Mucosa of rectum (tissue), 2 donors: Measurements from ENCODE around the gene SFXN1.

Experiments
- H3K27ac ChIP-seq, 2 donors: one replicate each; pipeline ENCODE4 v1.7.0; 2013; ENCODE audit warnings: inconsistent platforms in 2 of 2, low read depth in 2 of 2, low read length in 2 of 2
- H3K27me3 ChIP-seq, 2 donors: one replicate each; pipeline ENCODE4 v1.7.0; 2013; ENCODE audit warnings: low read length in 2 of 2; ENCODE audit not compliant: control insufficient read depth in 2 of 2, insufficient read depth in 2 of 2
- H3K36me3 ChIP-seq, 2 donors: one replicate each; pipeline ENCODE4 v1.7.0; 2013; ENCODE audit warnings: low read length in 2 of 2; ENCODE audit not compliant: control insufficient read depth in 2 of 2, insufficient read depth in 2 of 2
- H3K4me1 ChIP-seq, 2 donors: one replicate each; pipeline ENCODE4 v1.7.0; 2013; ENCODE audit warnings: low read length in 2 of 2, mild to moderate bottlenecking in 1 of 2; ENCODE audit not compliant: control insufficient read depth in 2 of 2, insufficient read depth in 2 of 2
- H3K4me3 ChIP-seq, 2 donors: one replicate each; pipeline ENCODE4 v1.7.0; 2013; ENCODE audit warnings: low read length in 2 of 2
- H3K9ac ChIP-seq, 2 donors: one replicate each; pipeline ENCODE4 v1.7.0; 2013; ENCODE audit warnings: low read length in 2 of 2, low read depth in 1 of 2, mild to moderate bottlenecking in 1 of 2
- H3K9me3 ChIP-seq, 2 donors: one replicate each; pipeline ENCODE4 v1.7.0; 2013; ENCODE audit warnings: low read length in 2 of 2; ENCODE audit not compliant: control insufficient read depth in 2 of 2
- donor health status: healthy.
- donor health status: Normal muscosa, but diverticular disease.

SFXN1 gene

DNA sequence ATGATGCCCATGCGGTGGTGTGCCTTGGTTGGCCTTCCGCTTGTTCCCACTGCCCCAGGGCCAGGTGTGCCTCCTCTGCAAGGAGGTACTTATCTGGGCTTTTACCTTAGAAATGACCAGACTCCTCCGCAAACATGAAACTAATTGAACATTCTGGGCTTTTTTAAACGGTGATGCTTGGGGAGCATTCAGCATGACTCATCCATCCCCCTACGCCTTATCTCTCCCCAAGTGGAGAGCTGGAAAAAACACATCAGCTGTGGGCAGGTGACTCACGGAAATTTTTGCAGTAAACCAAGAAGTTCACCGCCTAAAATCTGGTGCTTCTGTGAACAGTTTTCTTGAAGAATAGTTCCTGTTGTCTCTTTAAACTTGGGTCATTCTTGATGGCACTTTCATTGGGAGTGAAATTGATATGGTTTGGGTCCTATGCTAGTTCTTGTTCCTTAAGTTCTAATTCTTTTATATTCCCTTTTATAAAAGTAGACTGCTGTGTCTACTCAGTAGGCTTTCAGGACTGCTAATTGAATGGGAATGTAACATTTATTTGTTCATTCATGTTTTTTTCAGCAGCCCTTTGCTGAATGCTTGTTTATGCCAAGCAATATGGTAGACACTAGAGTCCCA lies 39.6 kb downstream of the SFXN1 start:
- no peaks in the 10 kb centered on the region for H3K27me3 ChIP-seq
- H3K27ac ChIP-seq: no peak overlapping the region
- no peaks in the 10 kb centered on the region for H3K9me3 ChIP-seq
- H3K4me3 ChIP-seq: no peak overlapping the region
- no peak overlapping the region for H3K9ac ChIP-seq
- H3K36me3 ChIP-seq: peaks cover 53 to 76% of the 10 kb centered on the region in 2 donors
- peaks cover 0 to 1% of the 10 kb centered on the region in 2 donors for H3K4me1 ChIP-seq

DNA sequence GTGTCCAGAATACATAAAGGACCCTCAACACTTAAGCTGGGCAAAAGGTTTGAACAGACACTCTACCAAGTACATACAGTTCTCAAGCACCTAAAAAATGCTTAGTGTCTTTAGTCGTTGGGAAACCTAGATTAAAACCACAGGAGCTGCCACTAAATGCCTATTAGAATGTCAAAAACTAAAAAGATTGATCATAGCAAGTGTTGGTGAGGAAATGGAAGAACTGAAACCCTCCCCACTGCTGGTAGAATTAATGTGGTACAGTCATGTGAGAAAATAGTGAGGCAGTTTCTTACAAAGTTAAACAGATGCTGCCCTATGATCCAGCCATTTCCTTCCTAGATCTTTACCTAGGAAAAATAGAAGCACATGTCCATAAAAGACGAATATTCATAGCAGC lies 40.6 kb downstream of the SFXN1 start:
- Histone ChIP-seq H3K27ac (no peak overlapping the region), H3K9me3 (no peaks in the 10 kb centered on the region), H3K27me3 (no peaks in the 10 kb centered on the region), H3K4me3 (no peak overlapping the region), H3K9ac (no peak overlapping the region), H3K36me3 (peaks cover 46 to 73% of the 10 kb centered on the region in 2 donors), H3K4me1 (peaks cover 3 to 4% of the 10 kb centered on the region in 2 donors)

DNA sequence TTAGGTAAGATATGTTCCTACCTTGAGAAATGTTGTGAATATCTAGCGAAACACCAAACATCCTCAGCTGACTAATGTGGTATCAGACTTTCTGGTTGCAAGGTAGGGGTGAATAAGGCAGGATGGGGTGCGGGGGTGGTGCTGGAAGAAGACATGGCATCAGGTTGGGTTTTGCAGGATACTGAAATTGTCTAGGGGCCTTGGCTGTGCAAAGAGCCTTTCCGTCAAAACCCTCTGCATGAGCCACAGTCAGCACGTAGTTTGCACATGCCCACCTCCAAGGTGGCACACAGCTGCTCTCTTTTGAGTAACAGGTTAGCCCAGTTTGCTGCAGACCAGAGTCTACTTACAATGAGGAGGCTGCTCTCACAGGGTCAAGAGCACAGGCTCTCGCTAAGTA lies 42.0 kb downstream of the SFXN1 start:
- peaks cover 45 to 63% of the 10 kb centered on the region in 2 donors for H3K36me3 ChIP-seq

DNA sequence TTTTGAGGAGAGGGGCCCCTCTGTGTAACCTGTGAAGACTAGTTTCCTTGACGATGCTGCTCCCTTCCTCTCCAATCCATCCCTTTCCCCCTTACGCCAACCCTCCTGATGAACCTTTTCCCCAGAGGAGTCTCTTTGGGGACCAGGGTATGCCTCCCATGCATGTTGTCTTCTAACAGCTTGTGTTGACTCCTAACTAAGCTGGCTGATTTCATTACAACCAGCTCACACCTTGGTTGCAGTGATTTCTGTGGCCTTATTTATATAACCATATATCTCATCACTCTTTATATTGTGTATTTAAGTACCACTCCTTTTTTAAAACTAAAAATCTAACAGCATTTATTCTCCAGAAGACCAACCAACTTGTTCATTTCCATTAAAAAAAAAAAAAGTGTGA lies 42.5 kb downstream of the SFXN1 start:
- Histone ChIP-seq H3K9ac (no peak overlapping the region), H3K27ac (no peak overlapping the region), H3K9me3 (no peaks in the 10 kb centered on the region), H3K4me1 (peaks cover 3 to 4% of the 10 kb centered on the region in 2 donors), H3K36me3 (peaks cover 43 to 57% of the 10 kb centered on the region in 2 donors), H3K27me3 (no peaks in the 10 kb centered on the region), H3K4me3 (no peak overlapping the region)

More for the DNA sequence above, 42.0 kb downstream of the SFXN1 start:
- Histone ChIP-seq H3K9me3 (no peaks in the 10 kb centered on the region), H3K4me3 (no peak overlapping the region), H3K9ac (no peak overlapping the region), H3K27ac (no peak overlapping the region), H3K4me1 (peaks cover 3 to 4% of the 10 kb centered on the region in 2 donors), H3K27me3 (no peaks in the 10 kb centered on the region)

DNA sequence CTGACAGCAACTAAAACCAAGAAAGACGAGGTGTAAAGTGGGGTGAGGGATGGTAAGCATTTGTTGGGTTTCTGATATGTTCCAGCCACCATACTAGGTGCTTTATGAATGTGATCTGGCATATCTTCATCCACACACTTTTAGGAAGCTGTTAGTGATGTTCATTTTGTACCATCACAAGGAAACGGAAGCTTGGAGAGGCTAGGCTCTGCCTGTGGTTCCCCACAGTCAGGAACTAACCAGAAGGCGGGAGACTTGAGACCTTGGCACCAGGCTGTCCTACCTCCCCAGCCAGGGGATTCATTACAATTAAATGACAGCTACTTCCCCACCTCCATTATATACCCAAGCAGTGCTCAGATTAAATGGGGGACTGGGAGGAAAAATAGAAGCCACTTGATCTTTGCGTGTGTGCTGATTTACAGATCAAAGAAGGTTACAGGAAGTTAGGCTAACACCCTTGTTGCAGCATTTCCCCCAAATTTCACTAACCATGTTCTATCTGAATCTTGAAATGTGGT lies 43.0 kb downstream of the SFXN1 start:
- Histone ChIP-seq H3K36me3 (peaks cover 45 to 56% of the 10 kb centered on the region in 2 donors), H3K9me3 (no peaks in the 10 kb centered on the region), H3K4me3 (no peak overlapping the region), H3K9ac (no peak overlapping the region), H3K27ac (no peak overlapping the region), H3K27me3 (no peaks in the 10 kb centered on the region), H3K4me1 (peaks cover 3 to 4% of the 10 kb centered on the region in 2 donors)

DNA sequence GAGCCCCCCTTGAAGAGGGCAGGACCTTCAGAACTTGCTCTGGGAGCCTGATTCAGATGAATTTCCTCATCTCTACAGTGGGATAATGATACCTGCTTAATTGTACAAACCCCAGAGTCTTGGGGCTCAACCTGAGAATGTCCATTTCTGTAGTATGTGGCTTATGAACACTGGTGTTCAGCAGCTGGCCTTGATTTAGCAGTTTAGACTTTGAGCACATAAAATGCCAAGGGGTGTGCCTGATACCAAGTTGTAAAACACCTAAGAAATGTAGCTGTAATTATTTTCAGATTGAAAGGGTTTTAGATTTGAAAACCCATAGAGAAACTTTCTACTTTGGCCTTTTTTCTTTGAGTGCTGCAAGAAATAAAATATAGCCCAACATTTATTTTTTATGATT lies 44.9 kb downstream of the SFXN1 start:
- Histone ChIP-seq H3K4me3 (no peak overlapping the region), H3K27ac (no peak overlapping the region), H3K9me3 (no peaks in the 10 kb centered on the region), H3K4me1 (peaks cover 3 to 4% of the 10 kb centered on the region in 2 donors), H3K36me3 (peaks cover 47 to 51% of the 10 kb centered on the region in 2 donors), H3K27me3 (no peaks in the 10 kb centered on the region), H3K9ac (no peak overlapping the region)

DNA sequence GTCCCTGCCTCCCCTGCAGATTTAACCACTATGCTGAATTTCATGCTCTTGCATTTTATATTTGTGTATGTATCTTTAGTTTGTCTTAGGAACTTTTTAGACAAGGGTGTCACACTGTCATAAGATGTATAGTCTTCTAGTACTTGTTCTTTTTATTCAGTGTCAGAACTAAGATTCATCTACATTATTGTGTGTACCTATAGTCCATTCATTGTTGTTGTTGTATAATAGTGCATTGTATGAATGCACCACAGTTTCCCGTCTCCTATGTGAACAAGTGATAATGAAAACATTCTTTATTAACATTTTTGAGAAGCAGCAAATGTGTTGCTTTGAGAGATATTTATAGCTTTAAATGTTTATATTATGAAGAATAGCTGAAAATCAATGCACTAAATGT lies 45.9 kb downstream of the SFXN1 start:
- H3K4me3 ChIP-seq: no peak overlapping the region
- H3K27me3 ChIP-seq: no peaks in the 10 kb centered on the region
- peaks cover 41 to 51% of the 10 kb centered on the region in 2 donors for H3K36me3 ChIP-seq
- H3K4me1 ChIP-seq: peaks cover 3 to 4% of the 10 kb centered on the region in 2 donors
- H3K27ac ChIP-seq: no peak overlapping the region
- no peak overlapping the region for H3K9ac ChIP-seq
- no peaks in the 10 kb centered on the region for H3K9me3 ChIP-seq

DNA sequence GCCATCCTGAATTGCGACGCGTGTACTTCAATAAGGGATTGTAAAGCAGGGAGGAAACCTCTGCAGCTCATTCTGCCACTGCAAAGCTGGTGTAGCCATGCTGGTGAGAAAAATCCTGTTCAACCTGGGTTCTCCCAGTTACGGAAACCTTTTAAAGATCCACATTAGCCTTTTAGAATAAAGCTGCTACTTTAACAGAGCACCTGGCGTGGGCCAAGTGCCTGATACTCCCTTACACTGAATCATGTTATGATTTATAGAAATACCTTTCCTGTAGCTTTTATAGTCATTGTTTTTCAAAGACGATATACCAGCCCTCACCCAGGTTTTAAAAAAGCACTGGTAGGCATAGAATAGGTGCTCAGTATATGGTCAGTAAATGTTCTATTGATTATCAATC lies 48.3 kb downstream of the SFXN1 start:
- no peaks in the 10 kb centered on the region for H3K27me3 ChIP-seq
- peaks cover 29 to 34% of the 10 kb centered on the region in 2 donors for H3K36me3 ChIP-seq
- no peak overlapping the region for H3K9ac ChIP-seq
- no peak overlapping the region for H3K4me3 ChIP-seq
- H3K27ac ChIP-seq: no peak overlapping the region
- peaks cover 3 to 4% of the 10 kb centered on the region in 2 donors for H3K4me1 ChIP-seq
- no peaks in the 10 kb centered on the region for H3K9me3 ChIP-seq

DNA sequence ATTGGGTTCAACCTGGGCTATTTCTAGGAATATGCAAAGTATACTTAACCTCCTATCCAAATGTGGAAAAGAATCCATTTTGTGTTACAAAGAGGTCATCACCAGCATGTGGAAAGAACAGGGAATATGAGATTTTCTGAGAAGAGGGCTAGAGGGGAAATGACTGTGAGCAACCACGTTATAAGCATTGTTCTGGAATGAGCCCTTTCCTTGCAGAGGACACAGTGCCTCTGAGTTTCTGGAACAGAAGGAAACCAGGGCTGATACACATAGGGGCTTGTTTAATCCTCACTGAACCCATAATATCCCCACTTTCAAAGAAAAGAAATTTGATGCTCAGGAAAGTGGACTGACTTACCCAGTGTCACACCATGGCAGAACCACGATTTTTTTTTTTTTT lies 53.0 kb downstream of the SFXN1 start:
- Histone ChIP-seq H3K27ac (no peak overlapping the region), H3K9me3 (no peaks in the 10 kb centered on the region), H3K4me1 (no peaks in the 10 kb centered on the region), H3K36me3 (peaks cover 12 to 16% of the 10 kb centered on the region in 2 donors), H3K27me3 (no peaks in the 10 kb centered on the region), H3K4me3 (no peak overlapping the region), H3K9ac (no peak overlapping the region)

DNA sequence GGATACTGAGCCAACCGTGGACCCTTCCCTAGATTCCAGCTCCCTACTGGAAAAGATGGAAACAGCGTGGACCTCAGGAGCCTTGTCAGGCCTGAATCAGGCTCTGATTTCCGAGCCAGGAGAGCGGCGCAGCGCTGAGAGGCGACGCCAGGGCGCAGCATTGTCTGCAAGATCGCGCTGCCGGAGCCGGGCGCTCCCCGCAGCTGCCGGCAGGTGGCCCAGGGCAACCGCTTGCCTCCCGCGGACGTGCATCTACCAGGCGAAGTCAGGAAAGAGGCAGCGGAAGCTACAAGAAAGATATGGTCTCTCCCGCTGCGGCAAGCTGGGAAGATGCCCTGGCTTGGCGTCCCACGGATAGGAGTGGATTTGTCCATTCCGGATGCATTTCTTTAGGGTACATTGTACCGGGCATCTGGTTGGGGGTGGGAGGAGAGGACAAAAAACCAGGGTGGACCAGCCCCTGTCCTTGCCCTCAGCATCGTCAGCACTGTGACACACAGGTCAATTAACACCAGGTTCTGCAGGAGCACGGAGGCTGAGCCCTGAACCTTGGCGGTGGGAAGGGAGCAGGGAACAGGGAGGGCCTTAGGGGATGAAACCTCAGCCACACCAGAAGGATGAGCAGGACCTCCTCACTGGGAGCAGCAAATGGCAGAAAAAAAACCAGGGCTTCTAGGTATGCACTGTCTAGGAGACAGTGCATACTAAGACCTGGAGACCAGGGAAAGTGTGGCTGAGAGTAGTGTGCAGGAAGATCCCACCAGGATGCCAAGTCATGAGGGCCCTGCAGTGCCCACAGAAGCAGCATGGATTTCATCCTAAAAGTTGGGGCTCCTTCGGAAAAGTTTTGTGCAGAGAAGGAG lies 55.9 kb downstream of the SFXN1 start:
- Histone ChIP-seq H3K9ac (no peak overlapping the region), H3K9me3 (no peaks in the 10 kb centered on the region), H3K27me3 (no peaks in the 10 kb centered on the region), H3K4me1 (no peaks in the 10 kb centered on the region), H3K27ac (no peak overlapping the region), H3K36me3 (no peaks in the 10 kb centered on the region), H3K4me3 (no peak overlapping the region)
